Activated naive CD4-positive, alpha-beta T cell treated with anti-CD3 and anti-CD28 coated beads, Interleukin-2, amount 10 ng/mL, durations not matched to agents 7 days and 5 days (primary cell): ENCODE measurements around the gene LRRC32.
A peak's percentile ranks its signal among the peaks of the same experiment; 100 is the strongest.

Source experiments
- CTCF ChIA-PET: fragments of 350-600 bp; sonication (Branson Sonifier 250); formaldehyde crosslinking; loops from one replicate; lab custom pipeline; 2021; ENCODE audit warnings: antibody characterized with exemption; lab: Charles Lee
- DNase-seq: peaks from one replicate; pipeline ENCODE4 v3.0.0-alpha.2; 2020
- H3K27ac Mint-ChIP-seq: one replicate; pipeline ENCODE4 v1.8.0; 2021; ENCODE audit warnings: mild to moderate bottlenecking, moderate library complexity, mixed read lengths
- H3K27me3 Mint-ChIP-seq: one replicate; pipeline ENCODE4 v1.8.0; 2021; ENCODE audit warnings: mild to moderate bottlenecking, mixed read lengths
- H3K36me3 Mint-ChIP-seq: one replicate; pipeline ENCODE4 v1.8.0; 2021; ENCODE audit warnings: mixed read lengths
- H3K4me1 Mint-ChIP-seq: one replicate; pipeline ENCODE4 v1.8.0; 2021; ENCODE audit warnings: mixed read lengths
- H3K4me3 Mint-ChIP-seq: one replicate; pipeline ENCODE4 v1.8.0; 2021; ENCODE audit warnings: mild to moderate bottlenecking, moderate library complexity, mixed read lengths
- H3K9me3 Mint-ChIP-seq: one replicate; pipeline ENCODE4 v1.8.0; 2021; ENCODE audit warnings: mixed read lengths

Gene LRRC32, protein sequence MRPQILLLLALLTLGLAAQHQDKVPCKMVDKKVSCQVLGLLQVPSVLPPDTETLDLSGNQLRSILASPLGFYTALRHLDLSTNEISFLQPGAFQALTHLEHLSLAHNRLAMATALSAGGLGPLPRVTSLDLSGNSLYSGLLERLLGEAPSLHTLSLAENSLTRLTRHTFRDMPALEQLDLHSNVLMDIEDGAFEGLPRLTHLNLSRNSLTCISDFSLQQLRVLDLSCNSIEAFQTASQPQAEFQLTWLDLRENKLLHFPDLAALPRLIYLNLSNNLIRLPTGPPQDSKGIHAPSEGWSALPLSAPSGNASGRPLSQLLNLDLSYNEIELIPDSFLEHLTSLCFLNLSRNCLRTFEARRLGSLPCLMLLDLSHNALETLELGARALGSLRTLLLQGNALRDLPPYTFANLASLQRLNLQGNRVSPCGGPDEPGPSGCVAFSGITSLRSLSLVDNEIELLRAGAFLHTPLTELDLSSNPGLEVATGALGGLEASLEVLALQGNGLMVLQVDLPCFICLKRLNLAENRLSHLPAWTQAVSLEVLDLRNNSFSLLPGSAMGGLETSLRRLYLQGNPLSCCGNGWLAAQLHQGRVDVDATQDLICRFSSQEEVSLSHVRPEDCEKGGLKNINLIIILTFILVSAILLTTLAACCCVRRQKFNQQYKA

DNA sequence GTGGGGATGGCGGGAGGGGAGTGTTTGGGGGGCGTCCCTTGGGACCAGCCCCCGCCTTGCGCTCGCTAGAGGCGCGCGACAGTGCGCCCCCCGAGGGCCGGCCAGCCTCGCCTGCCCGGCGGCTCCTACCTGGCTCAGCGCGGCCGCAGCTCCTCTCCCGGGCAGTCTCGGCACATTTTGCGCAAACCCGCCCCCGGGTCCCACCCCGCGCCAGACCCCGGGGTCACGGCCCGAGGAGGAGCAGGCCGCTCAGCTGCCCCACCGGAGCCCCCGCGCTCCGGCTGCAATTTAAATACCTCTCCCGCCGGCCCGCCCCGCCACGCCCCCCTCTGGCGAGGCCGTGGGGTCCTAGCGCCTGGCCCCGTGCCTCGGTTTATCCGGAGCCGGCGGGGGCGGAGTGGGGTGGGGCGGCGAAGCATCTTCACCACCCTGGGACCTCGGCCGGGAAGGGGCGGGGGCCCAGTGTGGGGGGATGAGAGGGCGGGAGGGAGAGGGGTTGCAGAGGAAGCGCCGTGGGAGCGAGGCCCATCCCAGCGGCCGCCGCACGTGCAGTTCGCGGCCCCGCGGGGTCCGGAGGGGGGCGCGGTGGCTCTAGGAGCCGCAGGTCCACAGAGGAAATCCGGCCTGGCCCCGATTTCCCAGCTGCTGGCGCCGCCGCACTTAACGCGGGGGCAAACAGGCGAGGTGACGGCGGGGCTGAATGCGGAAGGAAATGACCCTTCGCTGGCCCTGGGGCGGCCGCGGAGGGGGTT lies at the start of gene LRRC32:
TSS of gene LRRC32 (minus strand) at position 263 of the 752 bp plus-strand sequence. CDS start 4,793 bp downstream, outside the sequence.
- Mint-ChIP-seq H3K27ac (no peak within 1 kb of the TSS), H3K27me3 (peaks cover 63% of the 10 kb centered on the region), H3K36me3 (no peaks in the 10 kb centered on the region), H3K9me3 (no peaks in the 10 kb centered on the region), H3K4me1 (peaks cover 29% of the 10 kb centered on the region), H3K4me3 (peak within 1 kb of the TSS; percentile 59)
- DNase-seq = peak; percentile 39
- CTCF ChIA-PET = interaction anchor here (2.7 kb wide), 1 partner anchor 72 kb away, joined by 11 read pairs; no protein-coding TSS in a partner anchor

- Mint-ChIP-seq H3K27me3 (peaks cover 29% of the 10 kb centered on the region), H3K36me3 (no peaks in the 10 kb centered on the region), H3K4me3 (no peak overlapping the region), H3K4me1 (peaks cover 3% of the 10 kb centered on the region), H3K27ac (no peak overlapping the region), H3K9me3 (no peaks in the 10 kb centered on the region)
- CTCF ChIA-PET = interaction anchor here (1.4 to 2.7 kb wide), 2 partner anchors 12 to 81 kb away, joined by 4 to 17 read pairs; no protein-coding TSS in a partner anchor
- no peak for DNase-seq
These were observed 49.1 kb upstream of the LRRC32 start for GRCh38 chr11:76719686-76720085.

DNA sequence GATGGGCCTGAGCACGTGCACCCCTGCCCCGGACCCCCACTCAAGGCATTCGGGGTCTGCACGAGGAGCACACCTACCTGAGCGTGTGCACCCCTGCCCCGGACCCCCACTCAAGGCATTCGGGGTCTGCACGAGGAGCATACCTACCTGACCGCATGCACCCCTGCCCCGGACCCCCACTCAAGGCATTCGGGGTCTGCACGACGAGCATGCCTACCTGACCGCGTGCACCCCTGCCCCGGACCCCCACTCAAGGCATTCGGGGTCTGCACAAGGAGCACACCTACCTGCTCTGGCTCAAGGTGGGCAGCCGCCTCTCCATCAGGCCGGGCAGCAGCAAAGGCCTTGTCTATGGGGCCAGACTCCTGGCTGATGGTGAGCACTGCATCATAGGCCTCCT lies 48.7 kb upstream of the LRRC32 start:
- CTCF ChIA-PET = no interaction called here
- no peak overlapping the region for H3K27ac Mint-ChIP-seq

DNA sequence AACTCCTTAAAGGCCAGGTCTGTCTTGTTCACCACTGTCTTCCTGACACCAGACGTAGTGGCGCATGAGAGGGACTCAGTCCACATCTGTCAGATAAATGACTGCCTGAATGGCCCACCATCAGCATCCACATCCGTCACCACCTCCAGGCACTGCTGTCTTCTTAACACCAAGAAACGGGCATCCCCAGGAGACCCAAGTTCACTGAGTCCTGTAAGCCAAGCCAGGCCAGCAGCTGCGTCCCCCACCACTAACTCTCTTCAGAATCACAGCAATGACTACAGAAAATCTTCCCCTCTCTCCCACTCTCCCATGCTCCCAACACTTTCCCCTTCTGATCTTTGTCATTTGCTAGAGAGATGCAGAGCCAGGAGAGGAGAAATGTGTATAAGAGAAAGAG lies 47.3 kb upstream of the LRRC32 start:
- Mint-ChIP-seq H3K9me3 (no peaks in the 10 kb centered on the region), H3K4me1 (peaks cover 3% of the 10 kb centered on the region), H3K36me3 (no peaks in the 10 kb centered on the region), H3K27ac (no peak overlapping the region), H3K27me3 (peaks cover 14% of the 10 kb centered on the region), H3K4me3 (no peak overlapping the region)
- DNase-seq = no peak
- CTCF ChIA-PET = interaction anchor here (1.2 kb wide), 1 partner anchor 15 kb away, joined by 3 read pairs; no protein-coding TSS in a partner anchor

More for the DNA sequence above, 48.7 kb upstream of the LRRC32 start:
- no peak for DNase-seq
- H3K9me3 Mint-ChIP-seq = no peaks in the 10 kb centered on the region
- H3K36me3 Mint-ChIP-seq = no peaks in the 10 kb centered on the region
- H3K4me1 Mint-ChIP-seq = peaks cover 3% of the 10 kb centered on the region
- H3K4me3 Mint-ChIP-seq = no peak overlapping the region
- H3K27me3 Mint-ChIP-seq = peaks cover 28% of the 10 kb centered on the region

DNA sequence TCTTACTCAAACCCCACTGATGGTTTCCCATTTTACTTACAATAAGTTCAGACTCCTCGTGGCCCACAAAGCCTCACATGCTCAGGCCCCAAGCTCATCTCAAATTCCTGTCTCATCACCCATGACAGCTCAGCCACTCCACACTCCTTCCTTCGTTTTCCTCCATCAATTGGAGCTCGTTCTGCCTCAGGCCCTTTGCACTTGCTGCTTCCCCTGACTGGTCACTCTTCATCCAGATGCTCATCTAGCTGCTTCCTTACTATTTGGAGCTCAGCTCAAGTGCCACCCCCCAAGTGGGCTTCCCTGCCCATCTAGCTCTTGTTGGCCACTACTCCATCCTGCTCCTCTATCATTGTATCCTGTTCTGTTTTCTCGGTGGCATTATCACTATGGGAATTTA lies 46.8 kb upstream of the LRRC32 start:
- CTCF ChIA-PET = interaction anchor here (0.6 to 1.2 kb wide), 2 partner anchors 14 to 80 kb away, joined by 3 read pairs; no protein-coding TSS in a partner anchor
- H3K4me3 Mint-ChIP-seq = no peak overlapping the region
- no peaks in the 10 kb centered on the region for H3K9me3 Mint-ChIP-seq
- H3K27me3 Mint-ChIP-seq = peaks cover 9% of the 10 kb centered on the region
- no peaks in the 10 kb centered on the region for H3K36me3 Mint-ChIP-seq
- no peak overlapping the region for H3K27ac Mint-ChIP-seq
- peaks cover 3% of the 10 kb centered on the region for H3K4me1 Mint-ChIP-seq
- no peak for DNase-seq

- no peak for DNase-seq
- Mint-ChIP-seq H3K4me1 (no peaks in the 10 kb centered on the region), H3K27me3 (no peaks in the 10 kb centered on the region), H3K9me3 (no peaks in the 10 kb centered on the region), H3K36me3 (no peaks in the 10 kb centered on the region), H3K27ac (no peak overlapping the region), H3K4me3 (no peak overlapping the region)
- CTCF ChIA-PET = interaction anchor here (1.3 kb wide), 1 partner anchor 10 kb away, joined by 3 read pairs; no protein-coding TSS in a partner anchor
These were observed 45.7 kb upstream of the LRRC32 start for GRCh38 chr11:76716268-76716667.

DNA sequence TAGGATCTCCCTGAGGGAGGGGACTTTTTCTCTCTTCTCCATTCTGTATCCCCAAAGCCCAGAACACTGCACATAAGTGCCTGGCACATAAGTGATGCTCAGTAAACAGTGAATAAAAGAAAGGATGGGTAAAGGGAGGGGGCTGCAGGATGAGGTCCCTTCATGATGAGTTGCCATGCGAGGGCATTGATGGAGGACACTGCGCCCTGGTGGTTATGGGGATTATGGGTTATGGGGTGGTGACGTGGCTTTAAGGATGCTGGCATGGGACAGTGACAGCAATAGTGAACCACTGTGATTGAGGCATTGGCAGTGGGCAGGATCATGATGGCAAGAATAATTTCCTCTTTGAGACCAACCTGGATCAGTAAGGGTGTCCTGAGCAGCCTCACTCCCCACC lies 43.9 kb upstream of the LRRC32 start:
- Mint-ChIP-seq H3K27me3 (peaks cover 4% of the 10 kb centered on the region), H3K9me3 (no peaks in the 10 kb centered on the region), H3K27ac (no peak overlapping the region), H3K4me3 (no peak overlapping the region), H3K4me1 (no peaks in the 10 kb centered on the region), H3K36me3 (no peaks in the 10 kb centered on the region)
- no peak for DNase-seq
- CTCF ChIA-PET = no interaction called here

DNA sequence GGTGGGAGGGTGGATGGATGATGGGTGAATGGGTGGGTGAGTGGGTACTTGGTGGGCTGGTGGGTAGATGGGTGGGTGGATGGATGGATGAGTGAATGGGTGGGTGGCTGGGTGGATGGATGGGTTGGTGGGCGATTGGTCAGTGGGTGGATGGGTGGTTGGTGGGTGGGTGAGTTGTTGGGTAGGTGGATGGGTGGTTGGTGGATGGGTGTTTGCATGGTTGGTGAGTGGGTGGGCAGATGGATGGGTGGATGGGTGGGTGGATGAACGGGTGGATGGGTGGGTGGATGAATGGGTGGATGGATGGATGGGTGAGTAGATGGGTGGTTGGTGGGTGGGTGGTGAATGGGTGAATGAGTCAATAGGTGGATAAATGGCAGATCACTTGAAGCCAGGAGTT lies 43.0 kb upstream of the LRRC32 start:
- Mint-ChIP-seq H3K27me3 (peaks cover 4% of the 10 kb centered on the region), H3K4me3 (no peak overlapping the region), H3K27ac (no peak overlapping the region), H3K36me3 (no peaks in the 10 kb centered on the region), H3K4me1 (no peaks in the 10 kb centered on the region), H3K9me3 (no peaks in the 10 kb centered on the region)
- CTCF ChIA-PET = no interaction called here
- no peak for DNase-seq

DNA sequence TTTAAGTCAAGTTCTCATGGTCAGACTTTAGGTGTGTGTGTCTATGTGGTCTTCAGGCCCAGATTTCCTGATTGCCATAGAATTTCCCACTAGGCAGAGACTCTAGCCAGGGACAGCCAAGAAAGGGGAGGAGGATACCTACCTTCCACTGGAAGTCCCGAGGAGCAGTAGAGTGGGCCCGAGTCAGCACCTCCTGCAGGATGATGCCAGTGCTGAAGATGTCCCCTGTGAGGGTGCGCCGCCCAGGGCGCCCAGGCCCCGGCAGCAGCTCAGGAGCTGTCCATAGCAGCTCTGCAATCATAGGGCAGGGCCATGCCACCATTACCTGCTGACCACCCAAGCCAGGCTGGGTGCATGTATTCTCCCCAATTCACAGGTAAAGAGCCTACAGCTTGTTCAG lies 41.6 kb upstream of the LRRC32 start:
- Mint-ChIP-seq H3K27ac (no peak overlapping the region), H3K9me3 (no peaks in the 10 kb centered on the region), H3K4me3 (no peak overlapping the region), H3K4me1 (no peaks in the 10 kb centered on the region), H3K27me3 (peaks cover 12% of the 10 kb centered on the region), H3K36me3 (no peaks in the 10 kb centered on the region)
- no peak for DNase-seq
- CTCF ChIA-PET = interaction anchor here (1.4 kb wide), 1 partner anchor 9 kb away, joined by 5 read pairs; no protein-coding TSS in a partner anchor

- H3K4me3 Mint-ChIP-seq = no peak overlapping the region
- H3K9me3 Mint-ChIP-seq = no peaks in the 10 kb centered on the region
- no peaks in the 10 kb centered on the region for H3K4me1 Mint-ChIP-seq
- H3K27me3 Mint-ChIP-seq = peaks cover 26% of the 10 kb centered on the region
- H3K27ac Mint-ChIP-seq = no peak overlapping the region
- H3K36me3 Mint-ChIP-seq = no peaks in the 10 kb centered on the region
- no peak for DNase-seq
- CTCF ChIA-PET = interaction anchor here (1.6 kb wide), 1 partner anchor 12 kb away, joined by 5 read pairs; no protein-coding TSS in a partner anchor
These were observed 39.2 kb upstream of the LRRC32 start for GRCh38 chr11:76709756-76710155.

DNA sequence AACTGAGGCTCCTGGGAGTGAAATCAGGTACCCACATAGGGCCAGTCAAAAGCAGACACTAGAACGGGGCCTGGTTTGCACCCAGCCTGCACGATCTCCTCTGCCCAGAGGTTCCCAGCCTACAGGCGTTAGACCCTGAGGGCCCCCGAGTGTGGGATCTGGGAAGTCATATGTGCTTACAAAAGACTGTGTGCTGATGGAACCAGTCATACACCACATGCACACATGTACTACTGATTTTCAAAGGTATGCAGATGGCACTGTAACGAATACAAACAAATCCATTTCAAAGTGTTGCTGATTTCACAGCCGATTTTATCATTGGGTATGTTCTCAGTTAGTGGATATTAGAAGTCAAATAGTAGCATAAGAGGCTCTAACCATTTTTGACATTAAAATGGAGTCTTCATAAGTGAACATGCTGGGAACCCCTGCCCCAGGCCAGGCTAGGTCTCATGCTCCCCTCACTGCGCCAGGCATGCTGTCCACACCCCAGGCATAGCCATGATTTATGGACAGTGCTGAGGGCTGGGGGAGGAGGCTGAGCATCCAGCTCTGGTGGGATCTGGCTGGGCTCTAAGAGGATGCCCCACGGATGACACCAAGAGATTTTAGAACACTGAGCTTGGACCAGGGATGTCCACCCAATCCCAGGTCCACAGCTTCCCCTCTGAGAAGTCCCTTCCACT lies 38.6 kb upstream of the LRRC32 start:
- H3K27ac Mint-ChIP-seq = no peak overlapping the region
- H3K4me3 Mint-ChIP-seq = no peak overlapping the region
- H3K9me3 Mint-ChIP-seq = no peaks in the 10 kb centered on the region
- H3K4me1 Mint-ChIP-seq = no peaks in the 10 kb centered on the region
- peaks cover 32% of the 10 kb centered on the region for H3K27me3 Mint-ChIP-seq
- CTCF ChIA-PET = no interaction called here
- no peak for DNase-seq
- no peaks in the 10 kb centered on the region for H3K36me3 Mint-ChIP-seq

DNA sequence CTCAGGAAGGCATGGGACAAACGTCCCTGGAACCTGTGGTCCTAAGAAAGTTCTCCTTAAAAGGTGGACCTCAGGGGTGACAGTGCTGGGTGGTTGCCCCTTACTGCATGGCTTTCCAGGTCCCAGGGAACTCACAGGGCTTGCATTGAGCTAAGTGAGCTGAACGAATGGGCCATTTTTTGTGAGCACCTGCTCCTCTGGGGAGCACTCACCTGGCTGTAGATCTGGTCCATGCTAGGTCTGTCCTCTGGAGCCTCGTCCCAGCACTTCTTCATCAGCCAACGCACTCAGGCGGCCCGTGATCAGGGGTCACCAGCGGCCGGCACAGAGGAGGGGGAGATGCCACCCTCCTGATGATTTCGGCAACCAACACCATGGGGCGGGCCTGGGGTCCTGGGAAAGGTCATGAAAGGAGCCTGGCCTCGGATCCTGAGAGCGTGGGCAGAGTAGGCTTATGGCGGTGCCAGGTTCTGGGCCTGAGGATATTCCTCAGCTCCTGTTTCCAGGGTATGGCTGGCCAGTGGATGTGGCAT lies 36.8 kb upstream of the LRRC32 start:
- Mint-ChIP-seq H3K9me3 (no peaks in the 10 kb centered on the region), H3K4me1 (no peaks in the 10 kb centered on the region), H3K4me3 (no peak overlapping the region), H3K27ac (no peak overlapping the region), H3K36me3 (no peaks in the 10 kb centered on the region), H3K27me3 (peaks cover 41% of the 10 kb centered on the region)
- CTCF ChIA-PET = no interaction called here
- no peak for DNase-seq

GRCh38 chr11:76706667-76707066 lies 36.1 kb upstream of the LRRC32 start:
- Mint-ChIP-seq H3K4me1 (no peaks in the 10 kb centered on the region), H3K27ac (no peak overlapping the region), H3K36me3 (no peaks in the 10 kb centered on the region), H3K9me3 (no peaks in the 10 kb centered on the region), H3K27me3 (peaks cover 48% of the 10 kb centered on the region), H3K4me3 (no peak overlapping the region)
- DNase-seq = no peak
- CTCF ChIA-PET = interaction anchor here (1.4 kb wide), 1 partner anchor 15 kb away, joined by 4 read pairs; no protein-coding TSS in a partner anchor
